Brain pericyte (primary cell): ENCODE results near the gene KNSTRN.

ENCODE experiments used
- DNase-seq: peaks from one replicate; pipeline ENCODE4 v3.0.0-alpha.2; 2012; ENCODE audit warnings: low read depth, low spot score

KNSTRN gene

DNA sequence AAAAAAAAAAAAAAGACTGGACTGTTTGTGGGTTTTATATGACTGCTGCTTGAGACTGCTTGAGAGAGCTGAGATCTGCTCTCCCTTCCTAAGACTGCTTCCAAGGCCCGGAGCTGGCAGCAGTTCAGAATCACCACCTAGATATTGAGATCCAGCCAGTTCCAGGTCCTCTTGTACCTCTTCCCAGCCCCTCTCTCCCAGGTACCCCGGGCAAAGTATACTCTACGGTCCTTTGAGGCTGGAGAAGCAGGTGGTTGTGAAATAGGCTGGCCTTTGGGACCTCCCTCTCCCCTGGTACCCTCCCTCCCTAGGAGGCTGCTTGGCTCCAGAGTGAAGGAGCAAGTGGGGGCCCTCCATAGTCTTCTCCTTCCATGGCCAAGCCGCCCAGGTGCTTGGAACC, 45.7 kb downstream of the KNSTRN start:
- DNase-seq = no peak

DNA sequence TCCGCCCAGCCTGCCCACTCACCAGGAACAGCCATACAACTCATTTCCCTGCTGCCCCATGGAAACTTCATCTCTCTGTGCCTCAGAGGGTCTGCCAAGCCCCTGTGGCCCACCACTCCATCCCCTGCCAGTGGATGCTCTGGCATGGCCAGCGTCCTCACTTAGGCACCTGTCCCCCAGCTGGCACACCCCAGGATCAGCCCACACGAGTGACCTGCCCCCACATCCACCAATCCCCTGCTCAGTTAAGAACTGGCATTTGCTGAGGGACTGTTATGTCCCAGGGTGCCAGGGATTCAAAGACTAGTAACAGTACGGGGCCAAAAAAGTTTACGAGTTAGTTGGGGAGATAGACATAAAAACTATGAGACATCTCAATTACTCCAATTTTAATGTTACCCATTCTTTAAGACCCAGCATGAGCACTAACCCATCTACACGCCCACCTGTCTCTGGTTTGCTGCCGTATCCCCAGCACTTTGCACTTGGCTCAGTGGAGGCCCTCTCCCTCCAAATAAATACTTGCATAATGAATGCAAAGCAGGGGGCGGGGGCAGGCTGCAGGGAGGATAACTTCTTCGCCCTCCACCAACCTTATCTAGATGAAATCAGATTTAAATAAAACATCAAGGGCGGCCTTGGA, 46.7 kb downstream of the KNSTRN start:
- DNase-seq = no peak

DNA sequence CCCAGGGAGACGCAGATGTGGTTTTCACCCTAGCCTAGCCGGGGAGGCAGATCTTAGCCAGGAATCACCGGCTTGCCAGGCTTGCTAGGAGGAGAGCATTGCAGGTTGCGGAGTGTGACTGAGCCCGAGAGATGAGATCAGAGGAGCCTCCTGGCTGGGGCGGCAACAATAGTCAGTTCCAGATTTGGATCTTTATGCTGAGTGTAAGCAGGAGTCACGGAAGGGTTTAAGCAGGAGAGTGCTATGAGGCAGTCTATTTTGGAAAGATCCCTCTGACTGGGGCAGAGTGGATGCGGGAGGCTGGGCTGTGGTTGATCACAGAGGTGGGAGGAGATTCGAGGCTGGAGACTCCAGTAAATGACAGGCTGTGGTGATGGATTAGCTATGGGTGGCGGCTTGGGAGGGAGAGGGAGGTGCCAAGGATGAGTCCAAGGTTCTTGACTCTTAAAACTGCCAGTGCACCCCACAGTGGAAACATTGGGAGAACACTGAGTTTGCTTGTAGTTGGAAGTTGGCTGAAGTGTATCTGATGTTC, 47.8 kb downstream of the KNSTRN start:
- DNase-seq = no peak

DNA sequence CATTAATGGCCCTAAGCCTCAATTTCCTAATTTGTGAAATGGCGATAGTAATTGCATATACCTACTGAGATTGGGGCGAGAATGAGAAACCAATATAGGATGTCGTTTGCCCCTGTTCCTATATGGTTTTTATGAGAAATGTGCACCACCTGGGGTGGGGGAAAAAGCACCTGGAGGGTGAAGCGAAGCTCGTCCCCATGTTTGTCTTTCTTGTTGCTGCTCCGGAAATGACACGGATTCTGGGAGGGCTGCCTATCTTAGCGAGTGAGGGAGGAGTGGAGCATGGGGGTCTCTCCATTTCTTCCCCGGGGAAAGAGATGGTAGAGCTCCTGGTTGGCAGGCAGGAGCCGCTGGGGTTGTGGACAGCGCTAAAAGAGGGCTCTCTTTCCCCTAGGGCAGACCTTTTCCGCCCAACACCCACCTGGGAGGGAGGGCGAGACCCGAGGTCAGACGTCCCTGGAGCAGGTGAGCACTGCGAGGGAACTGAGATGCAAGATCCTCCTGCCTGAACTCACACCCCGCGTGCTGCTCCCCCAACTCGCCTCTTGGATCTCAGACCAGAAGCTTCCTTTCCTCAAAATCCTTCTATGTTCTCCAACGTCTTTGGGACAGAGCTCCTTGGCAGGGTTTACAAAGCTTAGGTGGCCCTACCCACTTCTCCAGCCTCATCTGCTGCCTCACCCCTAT, 52.6 kb downstream of the KNSTRN start:
- DNase-seq = no peak

DNA sequence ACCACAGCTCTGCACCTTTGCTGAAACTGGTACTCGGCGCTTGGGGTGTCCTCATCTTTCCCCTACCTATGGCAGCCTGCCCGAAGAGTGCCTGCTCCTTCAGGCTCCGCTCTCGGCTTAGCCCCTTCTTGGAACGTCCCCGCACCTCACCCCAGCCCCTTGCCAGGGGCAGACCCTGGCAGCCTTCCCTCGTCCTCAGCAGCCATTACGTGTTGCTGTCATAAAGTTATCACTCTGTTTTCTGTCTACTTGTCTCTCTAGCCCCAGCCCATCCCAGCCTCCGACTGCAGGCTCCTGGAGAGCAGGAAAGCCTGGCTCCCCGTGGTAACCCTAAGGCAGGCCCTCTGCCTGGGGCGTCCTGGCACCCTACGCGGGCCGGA, 53.2 kb downstream of the KNSTRN start:
- DNase-seq = no peak

DNA sequence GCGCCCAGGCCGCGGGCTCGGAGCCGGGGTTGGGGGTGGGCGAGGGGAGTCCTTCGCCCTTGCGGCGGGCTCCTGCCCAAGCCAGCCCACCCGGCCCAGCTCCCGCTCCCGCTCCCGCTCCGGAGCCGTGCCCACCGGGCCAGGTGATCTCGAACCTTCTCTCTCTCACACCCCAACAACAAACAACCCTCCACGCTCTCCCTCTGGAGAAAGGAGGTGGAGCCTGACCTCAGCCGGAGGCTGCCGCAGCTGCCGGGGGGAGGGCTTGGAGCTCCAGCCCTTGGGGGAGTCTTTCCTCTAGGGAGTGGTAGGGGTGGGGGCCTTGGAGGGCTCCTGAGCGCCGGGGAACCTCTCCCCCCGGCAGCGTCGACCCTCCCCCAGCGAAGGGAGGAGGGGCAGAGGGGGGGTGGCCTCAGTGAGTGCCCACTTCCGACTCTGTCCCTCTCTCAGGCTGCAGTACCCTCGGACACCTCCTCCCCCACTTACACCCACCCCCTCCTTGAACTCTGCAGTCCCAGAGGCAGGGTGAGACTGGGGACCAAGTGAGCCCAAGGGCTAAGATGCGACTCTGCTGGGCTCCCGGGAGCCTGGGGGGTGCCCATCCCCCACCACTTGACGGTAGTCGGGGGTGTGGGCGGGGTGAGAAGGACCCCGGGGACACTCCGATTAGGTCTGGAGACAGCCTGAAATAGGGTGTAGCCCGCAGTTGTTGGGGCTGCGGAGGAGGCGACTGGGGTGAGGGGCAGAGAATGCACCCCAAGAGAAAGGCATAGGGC, 53.8 kb downstream of the KNSTRN start:
- no peak for DNase-seq

DNA sequence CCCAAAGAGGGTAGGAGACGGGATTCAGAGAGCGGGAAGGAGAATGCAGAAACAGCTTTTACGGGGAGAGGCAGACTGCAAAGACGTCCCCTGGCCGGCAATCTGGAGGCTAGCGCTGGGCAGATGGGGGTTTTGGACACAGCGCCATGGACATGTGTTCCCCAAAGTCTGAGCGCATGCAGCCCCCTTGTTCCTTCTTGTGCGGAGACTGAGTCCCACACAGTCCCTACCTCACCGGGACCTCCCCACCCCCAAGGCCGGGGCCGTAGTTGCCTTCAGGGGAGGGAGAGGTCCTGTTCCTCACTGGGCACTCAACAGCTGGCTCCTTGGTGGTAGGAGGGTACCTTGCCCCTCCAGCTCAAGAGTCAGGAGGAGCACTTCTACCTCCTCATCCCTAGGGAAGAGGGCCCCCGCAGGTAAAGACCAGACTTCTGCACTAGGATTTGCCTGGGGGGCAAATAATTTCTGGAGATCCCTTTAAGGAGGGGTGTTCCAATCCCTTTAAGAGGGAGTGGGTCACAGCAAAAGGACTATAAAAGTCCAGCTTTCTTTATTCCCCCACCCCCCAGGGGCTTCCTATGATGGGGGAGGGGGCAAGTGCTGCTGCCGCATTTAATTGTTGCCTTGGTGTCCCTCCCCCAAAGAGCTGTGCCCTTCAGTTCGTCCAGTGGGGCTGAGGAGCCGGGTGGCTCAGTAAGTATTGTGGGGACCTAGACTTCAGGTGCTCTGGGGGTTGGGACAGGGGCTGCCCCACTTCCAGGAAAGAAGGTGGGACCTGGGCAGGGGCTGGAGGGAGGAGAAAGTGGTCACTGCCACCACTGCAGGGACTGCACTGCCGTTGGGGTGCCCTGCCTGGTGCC, 54.6 kb downstream of the KNSTRN start:
- DNase-seq = no peak

DNA sequence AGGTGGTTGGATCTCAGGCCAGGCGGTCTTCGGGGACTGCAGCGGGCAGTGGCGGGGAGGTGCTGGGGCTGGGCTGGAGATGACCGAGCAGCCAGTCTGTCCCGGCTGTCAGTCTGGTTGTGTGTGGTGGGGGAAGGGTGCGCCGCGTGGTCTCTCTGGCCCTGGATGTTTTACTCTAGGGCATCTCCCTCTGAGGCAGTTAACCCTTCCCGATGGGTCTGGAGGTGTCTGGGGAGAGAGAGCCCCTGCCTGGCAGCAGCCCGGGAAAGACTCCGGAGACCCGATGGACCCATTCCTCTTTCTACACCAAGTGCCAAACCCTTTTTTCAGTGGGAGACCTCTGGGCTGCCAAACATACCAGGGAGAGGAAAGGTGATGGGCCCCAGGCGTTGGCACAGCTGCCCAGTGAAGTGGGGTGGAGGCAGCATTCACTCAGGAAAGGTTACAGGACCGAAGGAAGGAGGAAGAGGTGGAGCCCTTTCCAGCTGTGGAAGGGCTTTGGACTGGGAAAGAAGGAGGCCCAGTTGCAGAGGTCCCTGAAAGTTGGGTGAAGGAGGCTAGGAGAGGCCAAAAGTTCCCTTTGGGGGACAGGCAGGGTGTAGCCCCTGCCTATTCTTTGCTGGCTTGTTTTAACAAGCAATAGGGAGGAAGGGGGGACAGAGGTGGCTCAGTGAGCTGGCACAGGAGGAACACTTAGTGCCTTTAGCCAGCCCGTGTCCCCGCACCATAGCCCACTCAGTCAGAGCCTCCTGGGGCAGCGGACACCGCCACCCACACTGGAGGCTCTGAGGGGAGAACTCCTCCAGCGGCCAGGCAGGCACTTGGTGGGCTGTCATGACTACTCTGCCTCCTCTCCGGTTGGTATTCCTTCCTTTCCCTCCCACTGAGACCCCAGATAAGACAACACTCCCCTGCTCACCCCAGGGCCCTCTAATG, 55.5 kb downstream of the KNSTRN start:
- DNase-seq = no peak

DNA sequence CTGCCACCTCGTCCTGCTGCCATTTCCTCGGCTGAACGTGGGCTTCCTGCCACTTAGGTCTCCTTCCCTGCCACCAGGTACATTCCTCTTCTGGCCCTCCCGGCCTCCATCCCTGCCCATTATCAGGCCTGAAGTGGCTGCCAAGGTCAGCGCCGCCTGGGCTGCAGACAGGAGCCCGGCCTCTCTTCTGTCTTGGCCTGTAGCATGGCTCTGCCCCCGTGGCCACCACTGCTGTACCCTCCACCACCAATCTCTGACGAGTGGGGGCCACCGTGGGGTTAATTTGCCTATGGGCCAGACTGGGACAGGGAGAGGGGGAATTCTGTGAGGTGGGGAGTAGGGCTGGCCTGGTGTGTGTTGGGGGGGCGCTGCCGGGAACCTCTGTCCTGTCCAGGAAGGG, 56.2 kb downstream of the KNSTRN start:
- DNase-seq = no peak

DNA sequence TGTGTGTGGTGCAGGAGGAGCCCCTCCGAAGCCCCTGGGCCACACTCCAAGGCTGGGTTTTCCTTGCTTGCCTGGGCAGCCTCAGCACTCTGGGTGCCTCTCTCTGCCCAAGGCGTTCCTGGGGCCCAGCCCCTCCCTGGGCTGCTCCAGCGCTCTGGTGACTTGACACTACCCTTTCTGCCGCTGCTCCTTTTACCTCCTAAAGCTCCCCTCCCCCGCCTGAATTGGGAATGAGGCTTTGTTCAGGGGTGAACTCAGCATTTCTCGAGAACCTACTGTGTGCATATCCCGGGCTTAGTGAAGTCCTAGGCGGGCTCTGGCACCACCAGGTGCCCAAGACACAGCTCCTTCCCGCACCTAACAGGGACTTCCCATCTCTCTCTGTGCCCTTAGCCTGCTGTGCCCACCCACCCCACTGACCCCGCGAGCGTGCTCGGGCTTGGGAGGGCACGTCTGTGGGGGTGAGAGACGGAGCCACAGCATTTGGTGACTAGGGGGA, 57.0 kb downstream of the KNSTRN start:
- no peak for DNase-seq

DNA sequence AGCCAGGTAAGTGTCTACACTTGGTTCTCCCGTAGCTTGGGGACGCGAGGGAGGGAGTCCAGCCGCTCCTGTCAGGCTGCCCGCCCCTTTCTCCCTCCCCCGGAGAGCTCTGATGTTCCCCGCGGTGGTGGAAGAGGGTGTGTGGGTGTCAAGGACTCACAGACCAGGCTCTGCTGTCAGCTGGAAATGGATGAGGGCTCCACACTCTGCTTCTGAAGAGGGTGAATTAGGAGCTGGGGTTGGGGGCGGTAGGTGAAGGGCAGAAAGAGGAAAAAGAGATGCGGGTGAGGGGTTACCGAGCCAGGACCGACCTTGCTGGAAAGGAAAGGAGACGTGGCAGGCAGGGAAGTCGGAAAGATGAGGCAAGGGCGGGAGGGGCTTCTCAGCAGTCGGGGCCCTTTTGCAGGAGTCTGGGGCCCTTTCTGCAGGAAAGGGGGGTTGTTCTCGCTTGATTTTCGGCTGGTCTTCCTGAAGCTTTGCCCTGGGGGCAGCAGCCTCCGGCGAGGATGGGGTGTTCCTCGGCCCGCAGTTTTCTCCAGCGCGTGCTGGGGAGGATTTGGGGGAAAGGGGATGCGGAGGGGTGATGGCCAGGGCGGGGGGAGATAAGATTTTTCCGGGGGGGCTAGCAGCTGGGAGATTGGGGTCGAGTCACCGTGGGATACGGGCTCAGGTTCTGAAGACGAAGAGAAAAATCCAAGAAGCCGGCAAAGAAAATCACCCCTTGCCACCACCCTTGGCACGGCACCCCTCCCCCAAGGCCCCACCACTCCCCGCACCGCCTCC, 57.6 kb downstream of the KNSTRN start:
- no peak for DNase-seq

DNA sequence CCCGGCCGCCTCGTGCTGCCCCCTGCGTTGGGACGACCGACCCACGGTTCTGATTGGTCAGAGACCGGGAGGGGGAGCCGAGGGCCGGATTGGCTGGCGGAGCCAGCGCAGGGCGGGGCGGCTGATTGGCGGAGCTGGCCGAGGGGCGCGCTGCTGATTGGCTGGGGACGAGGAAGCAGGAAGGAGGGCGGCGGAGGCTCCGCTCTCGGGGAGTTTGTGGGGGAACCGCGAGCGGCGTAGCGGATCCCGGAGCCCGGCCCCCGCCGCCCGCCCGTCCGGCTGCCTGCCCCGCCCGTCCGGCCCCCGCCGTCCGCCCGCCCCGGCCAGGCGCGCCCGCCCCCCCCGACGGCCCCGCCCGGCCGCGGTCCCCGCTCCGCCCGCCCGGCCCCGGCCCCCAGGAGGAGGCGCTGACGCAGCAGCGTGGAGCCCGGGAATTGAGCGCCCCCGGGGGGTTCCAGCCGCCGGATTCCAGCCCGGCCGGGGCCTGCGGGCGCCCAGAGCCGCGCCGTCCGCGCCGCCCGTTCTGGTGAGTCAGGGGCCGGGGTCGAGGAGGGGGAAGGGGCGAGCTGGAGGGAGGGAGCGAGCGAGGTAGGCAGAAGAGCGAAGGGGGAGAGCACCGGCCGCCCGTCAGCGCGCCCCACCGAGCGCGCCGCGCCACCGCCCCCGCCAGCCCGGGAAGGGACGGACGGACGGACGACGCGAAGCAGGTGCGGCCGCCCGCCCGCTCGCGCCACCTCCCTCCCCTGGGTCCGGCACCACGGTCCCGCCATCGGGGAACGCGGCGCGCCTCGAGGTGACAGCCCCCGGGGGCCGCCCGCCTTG, 58.4 kb downstream of the KNSTRN start, which contains the start of gene BAHD1:
Gene BAHD1, plus strand, starts transcription at position 211 of the 822 bp plus-strand sequence. CDS start 17,512 bp downstream, outside the sequence.
- peak; percentile 69 for DNase-seq

DNA sequence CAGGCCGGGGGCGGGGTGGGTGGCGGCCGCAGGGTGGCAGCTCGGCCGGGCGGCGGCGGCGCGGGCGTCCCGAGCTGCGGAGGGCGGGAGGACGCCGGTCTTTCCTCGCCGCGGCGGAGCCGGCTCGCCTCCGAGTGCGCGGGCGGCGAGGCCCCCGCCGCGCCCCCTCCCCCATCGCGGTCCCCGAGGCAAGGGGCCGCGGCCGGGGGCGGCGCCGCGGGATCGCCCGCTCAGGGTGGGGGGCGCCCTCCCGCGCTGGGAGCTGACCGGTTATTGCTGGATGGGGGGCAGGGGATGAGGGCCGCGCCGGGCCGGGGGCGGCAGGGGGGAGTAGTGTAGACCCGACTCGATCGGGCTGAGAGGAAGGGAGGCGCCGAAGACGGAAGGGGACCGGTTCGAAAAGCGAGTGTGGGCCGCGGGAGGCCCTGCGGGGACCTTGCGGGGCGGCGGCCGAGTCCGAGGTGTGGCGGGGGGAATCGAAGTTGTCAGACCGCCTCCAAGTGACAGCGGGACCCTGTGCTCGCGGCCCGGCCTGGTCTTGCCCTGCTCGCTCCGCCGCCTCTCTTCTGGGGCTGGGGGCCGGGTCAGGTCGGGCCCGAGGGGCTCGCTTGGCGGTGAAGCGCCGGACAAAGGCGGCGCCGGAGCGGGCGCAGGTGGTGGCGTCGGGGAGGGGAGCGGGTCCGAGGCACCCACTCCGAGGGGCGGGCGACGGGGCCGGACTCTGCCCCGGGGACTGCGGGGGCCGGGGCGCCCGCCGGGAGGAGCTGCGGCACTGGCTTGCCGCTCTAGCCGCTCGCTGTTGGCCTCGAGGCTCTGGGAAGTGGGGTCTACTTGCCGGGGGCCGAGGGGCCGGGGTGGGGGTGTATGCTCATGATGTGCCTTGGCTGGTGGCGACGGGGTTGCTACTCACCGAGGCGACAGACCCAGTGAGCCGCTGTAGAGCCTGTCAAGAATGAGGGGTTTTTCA, 59.3 kb downstream of the KNSTRN start:
- no peak for DNase-seq

DNA sequence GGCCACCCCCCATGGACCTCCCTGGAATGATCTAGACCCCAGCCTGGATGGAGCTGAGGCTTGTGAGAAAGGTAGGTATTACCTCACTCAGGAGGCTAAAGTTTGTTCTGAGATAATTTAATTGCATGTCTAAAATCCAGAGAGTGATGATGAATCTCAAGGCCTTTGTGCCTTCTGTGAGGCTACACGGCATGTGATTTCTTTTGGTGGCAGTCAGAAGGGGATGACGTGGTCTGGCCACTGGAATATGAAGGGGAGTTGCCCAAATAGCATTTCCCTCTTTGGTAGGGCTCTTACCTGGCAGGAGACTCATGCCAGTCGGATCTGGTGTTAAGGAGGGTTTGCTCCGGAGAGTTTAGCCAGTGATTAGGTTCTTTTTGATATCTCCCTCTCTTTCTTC, 60.7 kb downstream of the KNSTRN start:
- DNase-seq = no peak

DNA sequence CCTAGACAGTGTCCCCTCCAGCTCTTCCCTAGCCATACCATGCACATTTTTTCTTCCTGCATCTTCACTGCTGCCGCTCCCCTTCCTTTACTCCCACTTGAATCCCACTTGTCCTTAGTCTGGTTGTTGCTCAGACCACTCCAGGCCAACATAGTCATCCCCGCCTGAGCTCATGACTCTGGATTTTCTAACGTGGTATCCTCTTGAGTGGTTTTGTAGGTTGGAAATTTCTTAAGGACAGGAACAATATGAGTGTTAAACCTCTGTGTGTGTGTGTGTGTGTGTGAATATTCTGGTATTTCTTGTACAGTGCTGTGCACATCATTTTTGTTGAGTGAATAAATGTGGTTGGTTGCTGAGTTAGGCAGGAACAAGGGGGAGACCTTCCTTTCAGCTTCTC, 61.3 kb downstream of the KNSTRN start:
- no peak for DNase-seq
